ENCODE data around the gene TMEM132E.
A peak's percentile ranks its signal among the peaks of the same experiment; 100 is the strongest.

Gene TMEM132E

DNA sequence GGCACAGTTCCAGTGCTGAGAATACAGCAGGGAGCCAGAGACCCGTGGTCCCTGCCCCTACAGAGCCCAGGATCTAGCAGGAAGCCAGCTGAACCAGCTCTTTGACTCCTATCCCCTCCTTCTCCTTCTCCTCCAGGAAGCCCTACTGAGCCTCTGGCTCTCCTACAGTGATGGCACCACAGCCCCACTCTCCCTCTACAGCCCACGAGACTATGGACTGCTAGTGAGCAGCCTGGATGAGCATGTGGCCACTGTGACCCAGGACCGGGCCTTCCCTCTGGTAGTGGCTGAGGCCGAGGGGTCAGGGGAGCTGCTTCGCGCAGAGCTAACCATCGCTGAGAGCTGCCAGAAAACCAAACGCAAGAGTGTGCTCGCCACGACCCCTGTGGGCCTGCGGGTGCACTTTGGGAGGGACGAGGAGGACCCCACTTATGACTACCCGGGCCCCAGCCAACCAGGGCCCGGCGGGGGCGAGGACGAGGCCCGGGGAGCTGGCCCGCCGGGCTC lies 57.7 kb downstream of the TMEM132E start:
- no peak for DNase-seq

DNA sequence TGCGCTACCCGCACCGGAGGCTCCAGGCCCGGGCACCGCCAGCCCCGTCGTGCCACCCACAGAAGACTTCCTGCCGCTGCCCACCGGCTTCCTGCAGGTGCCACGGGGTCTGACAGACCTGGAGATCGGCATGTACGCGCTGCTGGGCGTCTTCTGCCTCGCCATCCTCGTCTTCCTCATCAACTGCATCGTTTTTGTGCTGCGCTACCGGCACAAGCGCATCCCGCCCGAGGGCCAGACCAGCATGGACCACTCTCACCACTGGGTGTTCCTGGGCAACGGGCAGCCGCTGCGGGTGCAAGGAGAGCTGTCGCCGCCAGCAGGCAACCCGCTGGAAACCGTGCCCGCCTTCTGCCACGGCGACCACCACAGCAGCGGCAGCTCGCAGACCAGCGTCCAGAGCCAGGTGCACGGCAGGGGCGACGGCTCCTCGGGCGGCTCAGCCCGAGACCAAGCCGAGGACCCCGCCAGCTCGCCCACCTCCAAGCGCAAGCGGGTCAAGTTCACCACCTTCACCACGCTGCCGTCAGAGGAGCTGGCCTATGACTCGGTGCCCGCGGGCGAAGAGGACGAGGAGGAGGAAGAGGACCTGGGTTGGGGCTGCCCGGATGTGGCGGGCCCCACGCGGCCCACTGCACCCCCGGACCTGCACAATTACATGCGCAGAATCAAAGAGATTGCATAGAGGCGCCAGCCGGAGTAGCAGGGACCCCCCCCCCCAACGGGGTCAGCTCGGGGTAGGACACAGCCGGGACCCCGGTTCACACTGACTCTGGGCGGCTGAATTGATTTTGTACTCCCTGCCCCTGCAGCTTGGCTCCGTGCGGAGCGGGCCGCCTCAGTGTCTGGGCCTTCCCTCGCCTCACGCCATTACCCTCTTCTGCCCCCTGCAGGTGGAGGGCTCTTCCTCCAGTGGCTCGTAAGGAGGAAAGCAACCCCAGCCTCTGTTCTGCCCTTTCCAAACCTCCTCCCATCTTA lies 58.5 kb downstream of the TMEM132E start:
- DNase-seq: peak; percentile 57

DNA sequence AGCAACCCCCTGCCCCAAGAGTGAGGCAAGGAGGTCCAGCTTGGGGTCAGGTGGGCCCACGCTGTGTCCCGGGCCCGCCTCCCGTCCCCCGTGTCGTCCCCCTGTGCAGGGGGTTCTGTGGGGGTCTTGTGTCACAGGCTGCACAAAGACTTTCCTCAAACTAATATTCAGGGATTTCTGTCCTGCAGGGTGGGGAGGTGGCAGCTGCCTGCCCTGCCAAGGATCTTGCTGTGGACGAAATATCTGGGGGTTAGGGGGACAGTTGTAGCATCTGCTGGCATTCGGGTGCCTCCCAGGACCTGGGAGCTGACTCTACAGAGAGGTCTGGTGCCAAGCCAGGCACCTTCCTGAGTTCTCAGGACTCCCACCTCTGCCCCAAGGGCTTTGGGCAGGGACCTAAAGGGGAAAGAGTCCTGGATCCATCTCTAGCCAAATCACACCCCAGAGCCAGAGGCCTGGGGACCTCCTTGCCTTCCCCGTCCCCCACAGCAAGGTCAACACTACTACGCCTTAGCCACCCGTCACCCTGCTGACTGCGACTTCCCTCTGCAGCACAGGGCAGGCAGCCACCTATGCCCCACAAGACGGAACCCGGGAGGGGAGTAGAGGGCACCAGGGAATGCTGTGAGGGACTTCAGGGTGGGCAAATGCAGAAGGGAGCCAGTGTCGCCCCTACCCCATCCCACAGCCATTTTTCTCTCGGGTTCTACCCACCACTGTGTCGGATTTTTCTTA lies 59.3 kb downstream of the TMEM132E start:
- no peak for DNase-seq

DNA sequence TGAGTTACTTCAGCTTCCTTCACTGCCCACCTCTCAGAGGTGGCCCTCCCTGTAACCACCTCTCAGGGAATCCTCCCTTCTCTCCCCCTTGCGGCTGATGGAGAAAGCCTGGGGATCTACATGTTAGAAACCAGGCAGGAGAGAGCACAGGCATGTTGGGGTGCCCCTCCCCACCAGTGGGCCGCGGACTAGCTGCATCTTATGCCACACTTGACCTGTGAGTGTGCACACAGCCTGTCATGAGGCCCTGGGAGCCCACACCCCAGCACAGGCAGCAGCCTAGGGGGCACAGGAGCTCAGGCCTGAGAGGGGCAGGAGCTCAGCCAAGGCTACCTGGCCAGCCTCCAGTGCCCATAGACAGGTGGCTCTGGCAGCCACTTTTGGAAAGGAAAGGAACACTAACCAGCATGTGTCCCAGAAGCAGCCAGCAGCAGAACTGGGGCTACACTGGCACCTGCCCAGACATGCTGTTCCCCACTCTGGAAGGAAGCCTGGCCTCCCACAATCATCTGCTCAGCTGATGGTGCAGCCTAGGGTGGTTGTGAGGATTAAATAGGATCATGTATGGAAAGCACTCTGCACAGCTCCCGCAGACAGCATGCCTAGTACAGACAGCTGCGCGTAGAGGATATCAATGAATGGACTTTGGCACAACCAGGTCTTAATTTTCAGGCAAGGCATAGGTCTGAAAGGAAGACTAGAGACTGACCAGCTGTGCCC lies 60.5 kb downstream of the TMEM132E start:
- no peak for DNase-seq

DNA sequence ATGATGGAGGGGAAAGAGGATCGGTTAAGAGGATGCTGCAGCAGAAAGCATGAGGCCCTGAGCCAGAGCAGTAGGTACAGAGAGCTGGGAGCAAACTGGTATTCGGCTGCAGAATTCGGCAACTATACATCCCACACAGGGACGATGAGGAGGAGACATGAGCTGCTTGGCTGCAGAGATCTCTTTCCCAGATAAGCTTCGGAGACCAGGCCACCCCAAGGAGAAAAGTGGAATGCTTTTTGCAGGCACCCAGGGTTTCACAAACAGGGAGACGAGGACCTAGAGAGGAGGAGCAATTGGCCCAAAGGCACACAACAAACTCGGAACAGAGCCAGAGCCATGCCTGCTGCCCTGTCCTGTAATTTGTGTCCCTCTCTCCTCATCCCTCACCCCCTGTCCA lies 62.0 kb downstream of the TMEM132E start:
- no peak for DNase-seq

DNA sequence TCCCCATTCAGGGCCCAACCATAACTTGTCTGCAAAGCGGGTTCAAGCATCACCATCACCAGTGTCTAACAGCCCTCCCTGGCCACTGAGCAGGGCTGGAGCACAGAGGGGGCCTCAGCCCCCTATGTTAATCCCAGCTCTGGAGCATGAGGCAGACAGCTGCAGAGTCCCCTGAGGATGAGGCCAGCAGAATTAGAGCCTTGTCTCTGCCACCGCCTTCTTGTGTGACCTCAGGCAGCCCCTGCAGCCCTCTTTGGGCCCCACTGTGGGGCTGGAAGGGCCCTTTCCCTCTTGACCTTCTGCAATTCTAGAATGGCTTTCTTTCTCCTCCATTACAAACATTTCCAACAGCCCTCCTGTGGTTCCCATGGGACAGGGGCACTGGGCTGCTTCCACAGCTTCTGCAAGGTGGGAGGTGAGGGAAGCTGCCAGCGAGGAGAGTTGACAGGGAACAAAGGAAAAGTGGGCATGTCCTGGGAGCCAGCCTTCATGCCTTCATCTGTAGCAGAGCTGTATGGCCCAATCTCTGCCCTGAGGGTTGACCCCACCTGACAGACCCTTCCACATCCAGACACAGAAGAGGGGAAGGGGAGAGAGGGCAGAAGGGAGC lies 65.7 kb downstream of the TMEM132E start:
- no peak for DNase-seq

DNA sequence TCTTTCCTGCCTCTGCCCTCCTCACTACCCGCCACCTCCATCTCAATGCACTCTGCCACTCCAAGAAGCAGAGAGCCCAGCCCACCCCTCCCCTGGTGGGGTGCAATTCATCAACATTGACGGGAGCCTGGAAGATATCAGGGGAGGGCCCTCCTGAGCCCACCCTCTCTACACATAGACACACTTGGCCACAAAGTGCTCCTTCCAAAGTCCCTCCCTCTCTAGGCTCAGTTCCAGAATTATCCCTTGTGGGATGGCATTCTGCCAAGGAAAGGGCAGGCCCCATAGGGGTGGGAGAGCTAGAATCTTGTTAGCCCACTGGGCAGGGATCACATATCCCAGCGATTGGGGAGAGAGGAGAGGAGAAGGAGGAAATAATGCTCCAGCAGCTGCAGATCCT lies 66.2 kb downstream of the TMEM132E start:
- DNase-seq: no peak

DNA sequence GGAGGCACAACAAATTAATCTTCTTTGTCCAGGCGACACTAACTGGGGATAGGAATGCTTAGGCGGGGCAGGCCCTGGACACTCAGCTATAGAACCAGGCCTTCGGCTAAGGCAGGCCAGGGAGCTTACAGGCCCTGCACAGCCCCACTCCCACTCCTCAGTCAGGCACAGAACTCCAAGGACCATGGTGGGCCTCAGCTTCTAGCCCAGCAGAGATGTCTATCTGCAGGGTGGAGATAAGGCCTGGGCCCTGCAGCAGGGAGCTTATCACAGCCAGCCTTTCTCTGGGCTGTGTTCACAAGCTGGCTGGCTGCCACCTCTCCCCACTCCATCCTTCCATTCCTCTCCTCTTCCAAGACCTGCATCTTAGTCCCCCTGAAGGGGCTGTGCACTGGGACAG lies 68.1 kb downstream of the TMEM132E start:
- DNase-seq: no peak

DNA sequence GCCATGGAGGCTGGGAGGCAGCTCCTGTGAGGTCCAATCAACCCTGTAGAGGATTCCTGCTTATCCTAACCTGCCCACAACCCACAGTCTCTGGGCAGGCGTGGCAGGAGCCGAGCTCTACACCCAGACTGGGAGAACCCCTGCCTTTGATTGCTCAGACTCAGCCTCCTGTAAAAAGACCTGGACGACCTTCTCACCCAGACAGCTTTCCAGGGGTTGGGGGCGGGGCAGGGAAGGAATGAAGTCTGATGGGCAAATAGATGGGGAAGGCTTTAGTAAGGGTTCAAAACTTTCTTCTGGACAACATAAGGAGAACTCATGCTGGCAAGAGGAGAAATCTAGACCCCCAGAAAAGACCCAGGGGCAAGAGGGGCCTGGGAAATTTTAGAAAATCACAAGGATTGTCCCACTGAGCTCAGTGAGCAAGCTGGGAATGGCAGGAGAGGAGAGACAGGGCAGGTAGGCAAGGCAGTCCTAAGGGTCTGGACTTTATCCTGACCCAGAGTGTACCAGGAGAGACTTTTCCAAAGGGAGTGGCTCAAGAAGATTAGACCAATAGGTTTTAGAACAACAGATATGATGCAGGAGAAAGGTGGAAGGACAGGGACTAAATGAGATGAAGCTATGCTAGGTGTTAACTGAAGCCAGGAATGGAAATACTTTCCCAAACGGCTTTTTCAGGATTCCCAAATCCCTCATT lies 70.8 kb downstream of the TMEM132E start:
- no peak for DNase-seq

DNA sequence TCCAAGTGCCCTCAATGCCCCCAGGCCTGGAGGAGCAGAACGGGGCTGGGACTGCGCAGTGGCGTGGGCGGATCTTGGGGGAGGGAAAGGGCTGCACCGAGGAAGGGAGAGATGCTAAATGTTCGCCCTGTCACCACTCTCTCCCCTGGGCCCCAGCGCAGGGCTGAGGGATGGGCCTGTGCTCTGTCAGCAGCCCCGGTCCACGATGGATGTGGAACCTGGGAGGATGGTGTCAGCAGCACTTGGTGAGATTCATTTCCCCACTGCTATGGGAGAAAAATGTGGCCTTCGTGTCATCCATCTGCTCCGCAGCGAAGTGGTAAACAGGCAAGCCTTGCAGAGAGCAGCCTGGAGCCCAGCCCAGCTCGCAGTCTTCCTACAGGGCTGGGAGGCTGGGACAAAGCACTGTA lies 72.0 kb downstream of the TMEM132E start:
- DNase-seq: no peak

DNA sequence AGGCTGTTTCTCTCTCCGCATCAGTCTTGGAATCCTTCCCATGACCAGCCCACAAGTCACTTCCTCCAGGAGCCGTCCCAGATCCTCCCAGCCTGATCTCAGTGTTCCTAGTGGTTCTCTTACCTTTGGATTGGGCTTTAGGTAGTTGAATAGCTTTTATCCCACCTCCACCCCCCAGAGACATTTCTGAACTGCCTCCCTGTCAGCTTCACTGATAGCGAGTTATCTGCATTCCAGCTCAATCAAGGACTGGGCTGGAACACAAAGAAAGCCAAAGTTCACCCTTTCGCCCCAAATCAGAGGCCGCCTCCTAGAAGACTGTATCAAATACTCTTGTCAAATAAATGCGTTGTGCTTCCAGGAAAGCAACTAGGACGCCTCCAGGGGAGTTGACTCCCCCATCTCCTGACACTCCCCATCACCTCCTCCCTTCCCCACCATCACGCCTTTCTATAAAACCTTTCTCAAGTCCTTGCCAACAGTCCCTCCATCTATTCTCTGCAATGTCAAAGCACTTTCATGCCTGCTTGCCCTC lies 72.7 kb downstream of the TMEM132E start:
- DNase-seq: no peak

DNA sequence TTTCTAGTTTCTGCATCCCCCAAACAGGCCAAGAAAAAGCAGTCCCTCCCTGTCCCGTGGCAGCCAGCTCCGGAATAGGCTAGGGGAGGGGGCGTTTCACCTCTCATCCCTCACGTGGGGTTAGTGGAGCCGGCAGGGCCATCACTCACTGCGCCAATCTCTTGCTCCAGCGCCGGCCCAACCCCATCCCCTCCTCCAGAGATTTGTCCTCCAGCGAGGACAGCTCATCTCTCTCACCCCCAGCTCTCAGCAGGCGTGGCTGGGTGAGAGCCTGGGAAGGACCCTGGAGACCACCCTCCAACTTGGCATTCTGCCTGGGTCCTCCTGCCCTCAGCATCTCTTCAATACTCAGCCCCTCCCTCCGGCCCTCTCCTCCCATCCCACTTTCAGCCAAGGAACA lies 74.1 kb downstream of the TMEM132E start:
- DNase-seq: no peak

DNA sequence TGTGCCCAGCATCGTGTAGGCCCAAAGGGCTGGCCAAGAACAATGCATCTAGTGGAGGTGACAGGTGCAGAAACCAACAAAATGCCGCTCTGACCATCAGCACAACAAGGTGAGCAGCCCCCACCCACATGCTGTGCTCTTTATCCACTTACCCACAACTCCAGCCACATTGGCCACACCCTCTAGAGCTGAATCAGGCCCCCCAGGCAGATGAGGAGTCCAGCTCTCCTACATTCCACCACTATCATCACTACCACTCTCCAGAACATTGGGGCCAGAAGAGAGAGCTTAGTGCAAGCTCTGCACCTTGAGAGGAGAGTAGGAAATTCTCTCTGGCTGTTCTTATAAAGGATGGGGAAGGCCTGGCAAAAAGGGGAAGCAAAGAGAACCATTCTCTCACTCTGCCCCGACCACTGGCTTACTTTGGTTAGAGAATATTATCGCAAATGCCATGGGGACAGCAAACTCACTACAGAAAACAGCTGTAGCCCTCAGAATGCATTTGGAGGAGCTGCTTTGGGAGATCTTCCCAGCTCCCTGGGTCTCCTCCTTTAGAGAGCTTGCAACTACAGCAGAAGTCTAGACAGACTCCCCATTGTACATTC lies 75.0 kb downstream of the TMEM132E start:
- DNase-seq: peak; percentile 23

DNA sequence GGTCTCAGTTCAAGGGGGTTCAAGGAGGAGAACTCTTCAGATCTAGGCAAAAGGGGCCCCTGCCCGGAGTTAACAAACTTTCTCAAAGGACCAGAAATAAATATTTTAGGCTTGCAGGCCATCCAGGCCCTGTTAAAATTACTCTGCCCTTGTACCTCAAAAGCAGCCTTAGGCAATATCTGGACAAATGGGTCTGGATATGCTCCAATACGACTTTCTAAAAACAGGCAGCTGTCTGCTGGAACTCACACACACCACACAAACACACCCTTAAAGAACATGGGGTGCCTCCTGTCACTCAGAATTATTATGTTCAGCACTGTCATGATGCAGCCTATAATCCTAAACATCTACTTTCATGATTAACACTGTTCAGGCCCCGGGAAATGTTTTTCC lies 75.5 kb downstream of the TMEM132E start:
- DNase-seq: no peak

DNA sequence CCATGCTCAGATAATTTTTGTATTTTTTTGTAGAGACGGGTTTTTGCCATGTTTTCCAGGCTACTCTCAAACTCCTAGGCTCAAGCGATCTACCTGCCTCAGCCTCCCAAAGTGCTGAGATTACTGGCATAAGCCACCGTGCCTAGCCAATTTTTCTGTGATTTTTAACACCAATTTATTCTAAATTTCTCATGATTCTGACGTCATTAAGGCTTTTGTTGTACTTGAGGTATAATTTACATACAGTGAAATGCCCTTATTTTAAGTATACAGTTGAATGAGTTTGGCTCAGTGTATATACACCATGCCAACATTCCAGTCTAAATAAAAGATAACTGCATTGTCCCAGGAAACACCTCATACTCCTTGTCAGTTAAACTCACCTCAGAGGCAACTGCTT lies 77.4 kb downstream of the TMEM132E start:
- DNase-seq: no peak

DNA sequence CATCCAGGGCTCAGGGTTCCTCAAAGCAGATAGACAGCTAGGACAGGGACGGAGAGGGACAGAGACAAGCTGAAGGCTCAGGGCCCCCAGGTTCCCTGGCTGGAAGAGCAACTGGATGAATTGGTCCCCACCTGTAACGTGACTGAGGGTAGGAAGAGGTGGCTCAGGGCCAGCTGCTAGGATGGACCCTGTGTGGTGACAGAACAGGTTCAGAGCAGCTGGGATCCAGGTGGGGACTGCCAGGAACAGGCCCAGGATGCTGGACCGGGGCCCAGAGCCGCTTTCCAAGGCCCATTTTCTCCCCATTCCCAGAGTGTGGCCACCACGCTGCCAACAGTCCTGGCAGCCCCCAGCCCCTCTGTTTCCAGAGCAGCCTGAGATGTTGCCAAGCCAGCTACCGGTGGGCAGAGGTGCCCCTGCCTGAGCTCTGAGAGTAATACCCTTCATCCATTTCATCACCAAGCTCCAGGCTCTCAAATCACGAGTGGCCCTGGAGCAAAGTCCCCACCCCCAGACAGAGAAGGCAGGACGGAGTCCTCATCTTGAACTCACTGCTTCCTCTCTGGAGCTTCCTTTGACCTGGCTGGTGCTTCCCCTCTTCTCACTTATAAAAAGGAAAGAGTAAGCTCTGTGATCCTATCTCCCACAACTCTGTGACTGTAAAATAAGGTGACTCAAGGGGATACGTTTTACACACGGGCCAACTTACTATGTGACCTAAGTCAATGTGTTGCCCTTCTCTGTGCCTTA lies 79.6 kb downstream of the TMEM132E start:
- no peak for DNase-seq

DNA sequence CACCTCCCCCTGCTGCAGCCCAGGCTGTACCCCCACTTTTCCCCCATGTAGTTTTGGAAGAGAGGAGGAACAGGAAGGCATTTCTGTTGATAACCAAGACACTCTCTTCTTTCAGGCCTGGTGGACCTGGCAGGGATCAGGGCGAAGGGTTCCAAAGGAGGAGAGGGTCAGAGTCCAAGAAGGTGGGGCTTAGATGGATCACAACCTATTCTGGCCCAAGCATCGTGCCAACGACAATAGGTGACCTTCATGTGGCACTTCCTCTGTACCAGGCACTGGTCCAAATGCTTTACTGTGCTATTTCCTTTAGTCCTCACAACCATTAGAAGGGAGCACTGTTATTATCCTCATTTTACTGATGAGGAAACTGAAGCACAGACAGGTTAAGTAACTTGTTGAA lies 84.3 kb downstream of the TMEM132E start:
- no peak for DNase-seq

DNA sequence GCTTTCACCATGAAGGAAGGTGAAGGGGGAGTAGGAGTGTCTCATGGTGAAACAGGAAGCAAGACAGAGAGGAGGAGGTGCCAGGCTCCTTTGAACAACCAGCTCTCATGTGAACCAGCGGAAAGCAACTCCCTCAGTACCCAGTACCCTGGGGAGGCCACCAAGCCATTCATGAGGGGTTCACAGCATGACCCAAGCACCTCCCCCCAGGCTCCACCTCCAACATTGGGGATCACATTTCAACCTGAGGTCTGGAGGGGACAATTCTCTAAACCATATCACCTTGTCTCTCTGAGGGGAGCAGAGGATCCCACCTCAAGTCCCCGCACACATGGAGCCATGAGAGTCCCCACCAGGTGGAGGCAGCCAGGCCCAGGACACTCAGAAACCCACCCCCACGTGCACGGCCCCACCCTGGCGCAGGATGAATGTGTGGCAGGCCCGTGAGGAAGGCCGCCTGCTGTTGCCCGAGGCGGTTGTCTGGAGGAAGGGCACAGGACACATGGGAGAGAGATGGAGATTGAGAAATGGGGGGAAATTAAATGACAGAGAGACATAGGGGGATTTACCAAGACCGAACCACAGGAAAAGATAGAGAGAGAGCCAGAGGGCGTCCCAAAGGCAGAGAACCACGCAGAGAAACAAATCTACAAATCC lies 85.9 kb downstream of the TMEM132E start:
- DNase-seq: peak; percentile 25

DNA sequence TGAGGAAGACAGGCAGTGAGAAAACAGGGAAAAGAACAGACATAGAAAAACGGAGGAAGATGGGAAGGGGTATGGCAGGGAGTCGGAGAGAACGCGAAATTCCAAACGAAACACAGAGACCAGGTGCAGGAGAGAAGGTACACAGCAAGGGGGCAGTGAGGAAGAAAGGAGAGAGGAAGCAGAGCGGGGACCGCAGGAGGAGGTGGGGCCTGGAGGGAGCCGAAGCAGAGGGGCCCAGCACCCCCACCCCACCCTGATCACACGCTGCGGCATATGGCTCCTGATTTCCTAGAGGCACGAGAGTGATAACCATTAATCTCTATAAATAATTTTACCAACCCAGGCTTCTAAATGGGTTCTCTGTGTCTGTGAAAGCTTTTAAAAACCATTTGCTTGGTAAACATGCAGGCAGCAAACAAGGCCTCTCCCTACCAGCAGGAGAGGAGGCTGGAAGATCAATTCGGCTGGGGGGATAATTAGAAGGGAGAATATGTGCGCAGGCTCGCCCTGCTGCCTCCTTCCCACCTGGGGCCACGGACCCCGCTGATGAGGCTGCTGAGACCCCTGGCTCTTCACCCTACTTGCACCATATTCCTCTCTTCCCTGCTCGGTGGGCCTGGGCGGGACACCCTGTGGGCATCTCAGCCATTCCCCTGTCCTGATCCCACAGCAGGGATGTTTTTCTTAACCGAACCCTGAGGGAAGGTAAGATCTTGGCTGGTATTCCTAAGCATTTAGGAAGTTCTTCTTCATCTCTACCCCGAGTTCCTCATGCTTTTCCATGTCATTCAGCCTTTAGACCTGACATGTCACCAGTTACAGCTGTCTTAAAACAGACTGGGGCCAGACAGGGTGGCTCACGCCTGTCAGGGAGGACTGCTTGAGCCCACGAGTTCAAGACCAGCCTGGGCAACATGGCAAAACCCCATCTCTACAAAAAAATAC lies 86.7 kb downstream of the TMEM132E start:
- DNase-seq: no peak
